GM15510 (cell line): ENCODE data around the gene SUCLA2.

Experiments
- POLR2A ChIP-seq: IDR thresholded peaks from 3 replicates; pipeline ENCODE4 v1.6.1; 2011; ENCODE audit warnings: borderline replicate concordance; ENCODE audit not compliant: insufficient read length; ENCODE audit errors: extremely low read depth

The SUCLA2 gene

DNA sequence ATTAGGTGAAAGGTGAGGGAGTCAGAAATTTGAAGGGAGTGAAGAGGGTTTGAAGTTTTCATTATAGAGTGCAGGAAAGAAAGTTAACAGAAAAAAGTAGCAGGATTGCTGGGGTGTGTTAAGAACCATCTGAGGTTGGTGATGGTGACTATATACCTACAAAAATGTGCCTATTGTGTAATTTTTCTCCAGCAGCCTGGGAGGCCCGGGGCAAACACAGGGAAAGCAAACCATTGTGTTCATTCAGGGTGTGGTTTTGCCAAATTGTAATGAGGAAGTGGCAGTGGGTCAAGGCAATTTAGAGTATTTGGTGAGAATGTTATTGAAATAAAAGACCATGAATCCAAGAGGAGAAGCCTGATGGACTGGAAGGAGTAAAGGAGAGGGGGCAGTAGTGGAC is 8.2 kb upstream of the SUCLA2 start:
- TF ChIP-seq POLR2A = no peak

DNA sequence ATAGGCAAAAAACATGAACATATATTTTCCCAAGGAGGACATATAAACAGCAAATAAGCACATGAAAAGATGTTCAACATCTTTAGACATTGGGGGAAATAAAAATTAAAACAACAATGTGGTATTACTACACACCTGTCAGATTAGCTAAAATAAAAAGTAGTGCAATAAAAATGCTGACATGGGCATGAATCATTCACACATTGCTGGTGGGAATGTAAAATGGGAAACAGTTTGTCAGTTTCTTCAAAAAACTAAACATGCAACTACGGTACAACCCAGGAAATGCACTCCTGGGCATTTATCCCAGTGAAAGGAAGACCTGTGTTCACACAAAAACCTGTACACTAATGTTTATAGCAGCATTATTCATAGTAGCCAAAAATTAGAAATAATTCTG is 5.3 kb upstream of the SUCLA2 start:
- TF ChIP-seq POLR2A = no peak

DNA sequence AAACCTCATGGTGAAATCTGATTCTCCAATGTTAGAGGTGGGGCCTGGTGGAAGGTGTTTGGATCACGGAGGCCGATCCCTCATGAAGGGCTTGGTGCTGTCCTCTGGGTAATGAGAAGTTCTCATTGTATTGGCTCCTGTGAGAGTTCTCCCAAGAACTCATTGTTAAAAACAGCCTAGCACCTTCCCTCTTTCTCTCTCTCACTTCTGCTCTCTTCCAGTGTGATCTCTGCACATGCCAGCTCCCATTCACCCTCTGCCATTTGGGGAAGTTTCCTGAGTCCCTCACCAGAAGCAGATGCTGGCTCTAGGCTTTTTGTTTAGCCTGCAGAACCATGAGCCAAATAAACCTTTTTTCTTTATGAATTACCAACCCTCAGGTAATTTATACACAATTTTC is 3.1 kb upstream of the SUCLA2 start:
- no peak for TF ChIP-seq POLR2A

DNA sequence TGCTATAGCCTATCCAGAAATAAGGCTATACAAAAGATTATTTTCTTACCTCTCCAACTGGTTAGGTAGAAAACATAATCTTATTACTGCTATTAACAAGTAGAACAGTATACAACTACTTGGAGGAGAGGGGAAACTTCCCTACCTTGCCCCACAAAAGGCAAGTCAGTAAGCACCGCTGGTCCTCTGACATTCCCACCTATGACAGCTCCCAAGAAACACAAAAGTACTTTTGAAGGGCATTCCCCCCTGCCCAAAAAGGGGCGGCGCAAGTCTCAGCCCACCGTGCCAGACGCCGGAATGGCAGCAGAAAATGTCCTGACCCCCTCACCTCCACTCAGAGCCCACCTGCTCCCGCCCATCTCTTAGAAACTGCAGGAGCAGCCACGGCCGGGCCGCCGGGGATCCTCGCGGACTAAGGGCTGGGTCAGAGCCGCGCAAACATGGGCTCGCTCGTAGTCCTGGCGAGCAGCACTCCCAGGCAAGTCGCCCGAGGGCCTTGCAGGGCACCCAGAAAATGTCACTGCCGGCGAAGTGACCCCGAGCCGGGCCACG is 437 bp downstream of the SUCLA2 start:
- TF ChIP-seq POLR2A = no peak

DNA sequence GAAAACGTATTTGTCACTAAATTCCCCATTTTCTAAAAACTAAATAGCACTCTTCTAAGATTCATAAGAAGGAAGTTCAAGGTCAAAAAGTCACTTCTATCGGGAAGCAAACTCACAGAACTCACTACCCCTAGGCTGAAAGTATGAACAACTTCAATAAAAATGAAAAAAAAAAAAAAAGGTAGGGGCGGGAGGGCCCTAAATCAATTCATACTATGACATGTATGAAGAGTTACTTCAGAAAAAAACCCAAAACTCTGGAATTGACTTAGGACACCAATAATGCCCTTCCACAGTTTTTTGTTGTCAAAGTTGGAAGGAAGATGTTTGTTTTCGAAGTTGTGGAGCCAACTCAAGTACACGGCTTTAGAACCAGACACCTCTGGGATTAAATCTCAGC is 1.1 kb downstream of the SUCLA2 start:
- no peak for TF ChIP-seq POLR2A

DNA sequence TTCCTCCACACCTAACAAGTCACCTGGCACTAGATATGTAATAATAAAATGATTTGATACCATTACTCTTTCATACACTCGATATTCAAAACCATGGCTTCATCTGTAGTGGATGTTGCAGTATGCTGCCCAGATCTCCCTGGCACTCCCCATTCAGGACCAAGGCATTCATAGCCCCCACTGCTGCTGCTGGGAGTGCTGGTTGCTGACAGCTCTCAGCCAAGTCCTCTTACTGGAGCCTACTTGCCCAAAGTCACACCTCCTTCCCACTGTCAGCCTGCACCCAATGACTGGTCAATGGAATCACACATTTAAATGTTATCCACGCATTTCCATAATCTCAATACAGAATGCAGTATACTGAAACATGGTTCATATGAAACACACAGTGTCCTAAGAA is 3.7 kb downstream of the SUCLA2 start:
- TF ChIP-seq POLR2A = no peak

DNA sequence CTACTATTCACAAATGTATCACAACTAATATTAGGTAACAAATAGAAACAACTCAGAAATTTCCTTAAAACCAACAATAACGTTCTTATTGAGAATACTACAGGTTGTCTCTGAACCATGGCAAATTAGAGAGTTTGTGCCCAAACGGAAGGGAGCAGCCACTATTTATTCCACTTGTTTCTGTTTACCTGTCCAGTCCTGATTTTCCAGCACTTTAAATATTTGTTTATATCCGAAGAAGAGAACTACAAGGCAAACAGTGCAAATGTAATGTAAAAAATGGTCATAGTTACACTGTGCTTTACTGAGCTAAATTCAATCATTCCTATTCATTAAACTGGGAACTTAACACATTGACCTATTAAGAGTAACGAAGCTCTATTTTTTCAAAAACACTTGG is 9.2 kb downstream of the SUCLA2 start:
- TF ChIP-seq POLR2A = no peak

DNA sequence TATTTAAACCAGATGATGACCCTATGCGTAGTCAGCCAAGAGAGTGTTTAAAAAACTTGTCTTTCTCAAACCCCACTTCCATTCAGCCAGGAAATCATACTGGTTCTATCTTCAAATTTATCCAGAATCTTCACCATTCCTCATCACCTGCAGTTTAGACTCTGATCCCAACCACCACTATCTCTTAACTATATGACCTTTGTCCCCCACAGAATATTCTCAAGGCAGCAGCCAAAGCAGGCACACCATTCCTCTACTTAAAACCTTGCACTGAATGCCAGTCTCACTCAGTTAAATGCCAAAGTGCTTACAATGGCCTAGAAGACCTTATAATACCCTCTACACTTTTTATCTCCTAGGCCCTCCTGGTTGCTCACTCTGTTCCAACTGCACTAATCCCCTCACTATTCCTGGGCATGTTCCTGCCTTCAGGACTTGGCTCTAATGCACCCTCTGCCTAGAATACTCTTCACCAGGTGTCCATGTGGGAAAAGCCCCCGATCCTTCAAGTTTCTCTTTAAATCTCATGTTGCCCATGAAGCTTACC is 10.1 kb downstream of the SUCLA2 start:
- no peak for TF ChIP-seq POLR2A

DNA sequence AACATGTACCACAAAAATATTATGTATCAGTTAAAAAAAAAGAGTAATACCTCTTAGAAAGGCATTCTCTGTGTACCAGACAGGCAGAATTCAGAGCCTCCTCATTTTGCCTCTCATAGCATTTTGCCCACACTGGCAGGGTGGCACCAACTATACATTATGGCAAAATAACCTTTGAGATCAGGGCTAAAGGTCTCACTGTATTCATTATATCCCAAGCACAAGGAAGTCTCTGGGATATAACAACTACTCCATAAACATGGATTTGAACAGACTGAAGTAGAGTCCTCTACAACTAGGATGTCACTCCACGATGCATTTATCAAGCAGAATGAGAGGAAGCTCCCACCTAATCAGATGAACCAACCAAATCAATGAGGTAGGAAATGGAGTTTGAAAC is 10.6 kb downstream of the SUCLA2 start:
- no peak for TF ChIP-seq POLR2A

DNA sequence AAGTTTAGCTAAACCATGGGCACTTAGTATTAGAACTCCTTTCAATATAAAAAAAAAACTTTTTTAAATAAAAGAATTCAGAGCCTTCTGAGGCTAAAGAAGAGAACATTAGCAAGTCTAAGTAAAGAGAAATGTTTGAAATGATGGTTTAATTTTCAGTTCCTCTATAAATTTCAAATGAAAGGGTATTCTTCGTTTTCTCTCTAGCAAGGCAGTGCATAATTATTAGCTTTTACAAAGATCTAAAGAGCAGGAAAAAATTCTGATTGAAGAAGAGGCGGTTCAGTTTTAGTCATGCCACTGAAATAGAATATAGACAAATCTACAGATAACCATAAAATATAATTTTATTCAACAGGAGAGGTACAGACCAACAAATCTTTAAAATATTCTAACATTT is 18.0 kb downstream of the SUCLA2 start:
- no peak for TF ChIP-seq POLR2A

DNA sequence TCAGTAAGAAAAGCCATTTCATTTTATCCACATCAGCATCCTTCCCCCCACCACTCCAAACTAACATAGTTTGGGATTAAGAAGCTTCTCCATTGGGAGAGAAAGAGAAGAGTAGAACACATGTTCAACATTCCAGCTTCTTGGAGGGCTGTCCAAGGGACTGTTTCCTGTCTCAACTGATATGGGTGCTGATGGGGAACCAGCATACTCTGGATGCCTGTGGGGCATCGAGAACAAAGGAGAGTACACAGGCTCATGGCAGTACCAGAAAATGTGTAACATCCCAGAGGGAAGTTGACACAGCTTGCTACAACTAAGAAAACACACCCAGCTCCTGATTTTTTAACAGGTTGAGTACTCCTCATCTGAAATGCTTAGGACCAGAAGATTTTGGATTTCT is 24.7 kb downstream of the SUCLA2 start:
- TF ChIP-seq POLR2A = no peak

DNA sequence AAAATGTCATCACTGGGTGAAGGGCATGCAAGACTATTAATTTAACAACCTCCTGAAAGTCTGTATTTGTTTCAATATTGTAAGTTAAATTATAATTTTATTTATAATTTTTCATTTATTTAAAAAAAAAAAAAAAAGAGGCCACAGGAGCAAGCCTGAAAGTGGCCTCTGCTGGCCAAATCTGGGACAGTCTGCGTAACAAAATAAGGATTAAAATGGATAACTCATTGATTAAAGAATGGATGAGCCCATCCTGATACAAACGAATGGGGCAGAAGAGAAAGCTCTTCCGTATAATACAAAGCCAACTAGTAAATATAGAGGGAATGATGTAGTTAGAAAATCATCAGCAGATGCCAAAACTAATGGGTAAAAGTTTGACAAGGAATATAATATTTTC is 36.2 kb downstream of the SUCLA2 start:
- TF ChIP-seq POLR2A = no peak

DNA sequence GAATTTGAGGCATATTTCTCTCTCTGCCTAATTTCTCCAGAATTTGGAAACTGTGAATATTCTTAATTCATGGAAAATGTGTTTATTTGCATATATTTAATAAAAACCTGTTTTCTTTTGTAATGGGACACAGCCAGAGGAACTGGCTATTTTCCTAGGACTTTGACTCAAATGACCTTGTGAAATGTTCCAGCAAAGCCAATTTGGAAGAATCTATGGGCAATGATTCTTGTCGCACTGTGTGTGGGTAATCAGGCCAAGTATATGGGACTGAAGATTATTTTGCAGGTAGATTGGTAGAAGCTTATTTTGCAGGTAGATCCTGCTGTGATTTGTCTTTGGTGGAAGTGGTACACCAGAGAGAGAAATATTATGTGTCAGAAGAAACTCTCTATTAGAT is 38.8 kb downstream of the SUCLA2 start:
- no peak for TF ChIP-seq POLR2A

DNA sequence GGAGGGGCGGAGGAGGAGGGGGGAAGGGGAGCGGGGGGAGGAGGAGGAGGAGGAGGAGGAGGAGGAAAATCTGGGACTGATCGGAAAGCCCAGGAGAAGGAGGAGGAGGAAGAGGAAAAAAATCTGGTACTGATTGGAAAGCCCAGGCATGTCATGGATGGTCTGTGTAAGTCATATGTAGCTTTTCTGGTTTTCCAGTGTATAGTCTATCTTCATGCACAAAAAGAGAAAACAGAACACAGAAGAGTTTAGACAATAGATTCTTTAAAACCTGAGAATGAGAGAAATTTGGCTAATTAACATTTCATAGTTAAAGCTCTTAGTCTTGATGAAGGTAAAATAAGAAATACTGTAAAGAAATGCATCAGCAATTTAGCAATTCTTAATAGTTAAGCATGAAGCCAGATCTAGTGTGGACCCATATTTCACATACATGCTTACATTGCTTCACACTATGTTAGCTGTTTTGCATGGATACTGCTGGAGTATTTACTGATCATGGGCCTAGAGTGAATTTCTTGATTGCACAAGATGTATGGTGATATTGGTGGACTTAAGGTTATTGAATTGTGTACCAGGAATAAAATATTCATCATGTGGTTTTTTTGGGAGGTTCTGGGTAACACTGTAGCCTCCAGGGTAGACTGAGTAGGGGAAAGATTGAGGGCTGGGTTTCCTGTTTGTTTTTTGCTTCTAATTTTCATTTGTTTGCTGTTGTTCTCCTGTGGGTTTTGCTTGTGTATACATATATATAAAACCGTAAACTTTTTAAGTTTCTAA is 41.4 kb downstream of the SUCLA2 start:
- no peak for TF ChIP-seq POLR2A

DNA sequence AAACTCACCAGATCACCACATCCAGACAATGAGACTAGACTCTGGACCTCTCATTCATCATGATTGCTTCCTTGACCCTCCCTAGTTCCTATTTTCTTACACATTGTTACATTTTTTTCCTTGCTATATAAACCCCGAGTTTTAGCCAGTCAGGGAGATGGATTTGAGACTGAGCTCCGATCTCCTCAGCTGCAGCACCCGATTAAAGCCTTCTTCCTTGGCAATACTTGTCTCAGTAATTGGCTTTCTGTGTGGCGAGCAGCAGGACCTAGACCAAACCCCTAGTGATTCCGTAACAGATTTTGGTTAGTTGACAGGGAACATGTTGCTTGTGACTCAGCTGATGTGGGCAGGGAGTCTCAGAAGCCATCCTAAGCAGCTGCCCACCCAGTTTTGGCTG is 44.0 kb downstream of the SUCLA2 start:
- TF ChIP-seq POLR2A = no peak

DNA sequence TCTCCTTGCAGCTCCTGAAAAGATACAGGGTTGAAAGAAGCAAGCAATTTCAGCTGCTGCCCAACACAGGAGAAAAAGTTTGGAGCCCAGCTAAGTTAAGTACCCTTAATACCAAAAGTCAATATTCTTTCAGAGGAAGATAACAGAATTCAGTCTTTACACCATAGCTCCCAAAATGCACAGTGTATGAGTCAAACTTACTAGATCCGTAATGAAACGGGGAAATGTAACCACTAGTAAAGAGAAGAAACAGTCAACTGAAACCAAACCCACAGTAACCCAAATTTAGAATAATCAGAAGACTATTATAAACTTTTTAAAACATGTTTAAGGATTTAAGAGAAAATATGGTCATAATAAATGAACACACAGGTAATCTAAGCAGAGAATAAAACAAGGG is 45.2 kb downstream of the SUCLA2 start:
- TF ChIP-seq POLR2A = no peak
